Activated T-cell treated with anti-CD3 and anti-CD28 coated beads, Interleukin-2, amount 50 U/mL, for 72 hours (primary cell): Measurements from ENCODE around the gene LPP. TPM values are rescaled to one million over a fixed set of nuclear protein-coding genes. Genes with fewer than 3 reads are reported as not detected.
A peak's percentile ranks its signal among the peaks of the same experiment; 100 is the strongest.

Source experiments
- ATAC-seq, 2 donors: fragments of 150-1000 bp; cut with Tn5 transposase; replicated peaks in 1 of 2; 2 replicates each; pipeline ENCODE4 v1.10.0; 2021; ENCODE audit warnings: moderate library complexity in 2 of 2, mild to moderate bottlenecking in 1 of 2
- DNase-seq, 2 donors: peaks; one replicate each; pipeline ENCODE4 v3.0.0; 2021 to 2022; ENCODE audit warnings: mixed read lengths in 1 of 2
- H3K27ac Mint-ChIP-seq: one replicate; pipeline ENCODE4 v1.8.0; 2022; ENCODE audit warnings: mild to moderate bottlenecking, moderate library complexity, mixed read lengths
- H3K27me3 Mint-ChIP-seq: one replicate; pipeline ENCODE4 v1.8.0; 2022; ENCODE audit warnings: low read depth, mixed read lengths
- H3K36me3 Mint-ChIP-seq, 2 donors: one replicate each; pipeline ENCODE4 v1.8.0; 2022; ENCODE audit warnings: mixed read lengths in 2 of 2, mild to moderate bottlenecking in 1 of 2; ENCODE audit not compliant: insufficient read depth in 2 of 2
- H3K4me1 Mint-ChIP-seq: one replicate; pipeline ENCODE4 v1.8.0; 2022; ENCODE audit warnings: low read depth, mixed read lengths
- H3K4me3 Mint-ChIP-seq, 2 donors: one replicate each; pipeline ENCODE4 v1.8.0; 2022; ENCODE audit warnings: mild to moderate bottlenecking in 2 of 2, mixed read lengths in 2 of 2, moderate library complexity in 2 of 2
- H3K9me3 Mint-ChIP-seq, 2 donors: one replicate each; pipeline ENCODE4 v1.8.0; 2022; ENCODE audit warnings: mixed read lengths in 2 of 2
- total RNA-seq, 2 donors: library from RNA; stranded (reverse); gene quantifications; one replicate each; pipeline ENCODE4 v1.2.3, GENCODE V29; 2022

The LPP gene
- total RNA-seq, 2 donors from 2014 or later: 50.4 to 67.7 TPM

- peaks cover 0 to 4% of the 10 kb centered on the region in 2 donors for H3K36me3 Mint-ChIP-seq
- H3K27me3 Mint-ChIP-seq: no peaks in the 10 kb centered on the region
- no peak overlapping the region for H3K27ac Mint-ChIP-seq
- peaks cover 0 to 5% of the 10 kb centered on the region in 2 donors for H3K9me3 Mint-ChIP-seq
- peaks cover 6% of the 10 kb centered on the region for H3K4me1 Mint-ChIP-seq
- DNase-seq: no peak
- no peak for ATAC-seq
- H3K4me3 Mint-ChIP-seq: no peak overlapping the region
Observed at GRCh38 chr3:188539631-188540194, 385.8 kb downstream of the LPP start.

GRCh38 chr3:188542196-188542595, 388.2 kb downstream of the LPP start:
- DNase-seq (no peak), ATAC-seq (no peak)
- H3K27me3 Mint-ChIP-seq: no peaks in the 10 kb centered on the region
- H3K9me3 Mint-ChIP-seq: peaks cover 0 to 5% of the 10 kb centered on the region in 2 donors
- peaks cover 6% of the 10 kb centered on the region for H3K4me1 Mint-ChIP-seq
- peak overlapping the region; percentile 33 for H3K27ac Mint-ChIP-seq
- peaks cover 0 to 4% of the 10 kb centered on the region in 2 donors for H3K36me3 Mint-ChIP-seq
- no peak overlapping the region for H3K4me3 Mint-ChIP-seq

- Mint-ChIP-seq H3K27me3 (no peaks in the 10 kb centered on the region), H3K9me3 (peaks cover 0 to 5% of the 10 kb centered on the region in 2 donors), H3K4me3 (no peak overlapping the region), H3K27ac (no peak overlapping the region), H3K4me1 (no peaks in the 10 kb centered on the region), H3K36me3 (peaks cover 0 to 4% of the 10 kb centered on the region in 2 donors)
- DNase-seq: no peak
- ATAC-seq: no peak
Observed at GRCh38 chr3:188544012-188544411, 390.1 kb downstream of the LPP start.

GRCh38 chr3:188546835-188547670, 393.1 kb downstream of the LPP start:
- DNase-seq: no peak
- Mint-ChIP-seq H3K4me1 (no peaks in the 10 kb centered on the region), H3K36me3 (peaks cover 0 to 4% of the 10 kb centered on the region in 2 donors), H3K9me3 (peaks cover 0 to 5% of the 10 kb centered on the region in 2 donors), H3K27me3 (no peaks in the 10 kb centered on the region), H3K4me3 (no peak overlapping the region), H3K27ac (no peak overlapping the region)
- ATAC-seq: no peak

GRCh38 chr3:188553569-188553968, 399.6 kb downstream of the LPP start:
- Mint-ChIP-seq H3K9me3 (no peaks in the 10 kb centered on the region), H3K27me3 (no peaks in the 10 kb centered on the region), H3K27ac (no peak overlapping the region), H3K4me3 (no peak overlapping the region), H3K36me3 (no peaks in the 10 kb centered on the region), H3K4me1 (peaks cover 5% of the 10 kb centered on the region)
- DNase-seq: peak; percentile 14 to 16
- ATAC-seq: peak; percentile 88 to 93

DNA sequence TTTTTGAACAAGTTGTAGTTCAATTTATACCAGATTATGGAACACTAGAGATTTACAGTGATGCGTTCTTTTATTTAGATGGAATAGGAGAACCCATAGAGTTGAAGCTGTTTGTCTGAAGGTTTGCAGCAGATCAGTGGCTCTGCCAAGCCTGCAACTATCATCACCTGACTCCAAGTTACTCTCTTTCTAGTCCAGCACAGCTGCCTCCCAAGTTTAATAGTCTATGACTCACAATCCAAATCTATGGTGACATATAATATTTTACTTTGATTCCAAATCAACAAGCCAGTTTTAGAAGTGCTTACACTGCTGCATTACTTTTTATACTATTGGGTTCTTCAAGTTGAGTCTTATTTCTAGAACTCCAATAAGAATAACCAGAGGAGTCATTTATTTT, 400.4 kb downstream of the LPP start:
- DNase-seq (no peak), ATAC-seq (no peak)
- Mint-ChIP-seq H3K36me3 (no peaks in the 10 kb centered on the region), H3K9me3 (no peaks in the 10 kb centered on the region), H3K4me3 (no peak overlapping the region), H3K4me1 (peaks cover 10% of the 10 kb centered on the region), H3K27me3 (no peaks in the 10 kb centered on the region), H3K27ac (no peak overlapping the region)

- Mint-ChIP-seq H3K4me1 (peaks cover 19% of the 10 kb centered on the region), H3K36me3 (no peaks in the 10 kb centered on the region), H3K9me3 (no peaks in the 10 kb centered on the region), H3K27ac (no peak overlapping the region), H3K4me3 (no peak overlapping the region), H3K27me3 (no peaks in the 10 kb centered on the region)
- no peak for DNase-seq
- ATAC-seq: no peak
Observed at GRCh38 chr3:188557235-188557634, 403.3 kb downstream of the LPP start.

DNA sequence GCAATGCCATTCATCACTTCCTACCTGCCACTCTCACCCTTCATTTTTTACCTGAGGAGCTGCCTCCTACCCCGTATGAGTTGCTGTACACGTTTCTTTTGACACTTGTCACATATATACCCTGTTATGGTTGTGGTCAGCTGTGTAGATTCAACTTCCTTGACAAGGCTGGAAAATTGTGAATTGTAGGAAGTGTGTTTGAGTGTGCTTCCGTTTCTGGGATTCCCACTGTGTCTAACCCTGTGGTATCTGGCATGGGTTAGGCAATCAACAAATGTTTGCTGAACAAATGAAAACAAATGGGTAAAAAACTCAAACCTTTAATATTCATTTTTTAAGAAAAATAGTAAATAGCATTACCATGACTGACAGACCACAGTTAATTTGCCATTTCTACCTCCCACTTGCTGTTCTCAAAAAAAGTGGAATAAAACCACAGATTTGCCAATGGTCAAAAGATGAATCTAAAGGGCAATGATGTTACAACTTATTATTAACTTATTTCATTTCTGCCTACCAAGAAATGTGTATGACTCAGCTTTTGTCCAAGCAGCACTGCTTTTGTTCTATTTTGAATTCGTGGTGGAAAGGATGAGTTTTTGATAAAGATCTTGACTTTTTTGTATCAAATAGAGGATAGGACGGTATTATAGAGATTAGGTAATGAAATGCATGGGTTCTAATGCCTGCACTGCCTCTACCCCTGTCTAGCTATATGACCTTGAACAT, 404.6 kb downstream of the LPP start:
- H3K4me3 Mint-ChIP-seq: no peak overlapping the region
- H3K36me3 Mint-ChIP-seq: no peaks in the 10 kb centered on the region
- no peak overlapping the region for H3K27ac Mint-ChIP-seq
- H3K27me3 Mint-ChIP-seq: no peaks in the 10 kb centered on the region
- no peak for DNase-seq
- no peaks in the 10 kb centered on the region for H3K9me3 Mint-ChIP-seq
- H3K4me1 Mint-ChIP-seq: peaks cover 22% of the 10 kb centered on the region
- ATAC-seq: no peak

DNA sequence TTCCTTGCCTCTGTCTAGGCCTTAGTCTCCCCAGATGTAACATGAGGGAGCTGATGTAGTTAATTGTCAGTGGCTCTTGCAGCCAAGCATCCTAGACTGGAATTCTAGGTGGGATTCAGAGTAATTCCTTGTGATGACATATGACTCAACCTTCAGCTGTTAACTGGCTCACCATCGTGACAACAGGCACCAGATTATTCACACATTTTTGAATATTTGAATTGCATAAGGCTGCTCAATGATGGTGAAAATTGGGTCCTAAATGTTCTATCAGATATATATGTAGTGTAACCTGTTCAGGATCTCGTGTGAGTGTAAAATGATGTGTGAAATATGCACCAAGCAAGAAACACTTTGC, 405.1 kb downstream of the LPP start:
- no peaks in the 10 kb centered on the region for H3K9me3 Mint-ChIP-seq
- no peaks in the 10 kb centered on the region for H3K36me3 Mint-ChIP-seq
- H3K27me3 Mint-ChIP-seq: no peaks in the 10 kb centered on the region
- no peak overlapping the region for H3K27ac Mint-ChIP-seq
- no peak overlapping the region for H3K4me3 Mint-ChIP-seq
- ATAC-seq: no peak
- peaks cover 22% of the 10 kb centered on the region for H3K4me1 Mint-ChIP-seq
- no peak for DNase-seq

DNA sequence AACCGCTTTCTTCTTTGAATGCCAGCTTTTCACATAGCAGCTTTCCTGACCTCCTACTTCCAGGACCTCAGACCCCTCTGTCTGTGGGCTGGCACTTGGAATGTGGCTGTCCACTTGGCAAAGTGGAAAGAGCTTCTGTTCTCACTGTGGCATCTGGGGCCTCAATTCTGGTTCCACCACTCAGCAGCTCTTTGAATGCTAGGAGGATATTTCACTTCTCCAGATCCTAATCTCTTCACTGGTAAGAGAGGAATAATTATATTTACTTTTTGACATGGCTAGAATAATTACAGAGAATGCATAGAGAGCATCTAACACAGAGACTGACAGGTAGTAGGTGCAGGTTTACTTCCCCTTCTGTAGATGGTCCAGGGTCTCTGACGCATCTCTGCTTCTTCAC, 405.9 kb downstream of the LPP start:
- DNase-seq: no peak
- no peak overlapping the region for H3K27ac Mint-ChIP-seq
- no peaks in the 10 kb centered on the region for H3K9me3 Mint-ChIP-seq
- no peak for ATAC-seq
- H3K27me3 Mint-ChIP-seq: no peaks in the 10 kb centered on the region
- no peaks in the 10 kb centered on the region for H3K36me3 Mint-ChIP-seq
- no peak overlapping the region for H3K4me3 Mint-ChIP-seq
- H3K4me1 Mint-ChIP-seq: peaks cover 22% of the 10 kb centered on the region

DNA sequence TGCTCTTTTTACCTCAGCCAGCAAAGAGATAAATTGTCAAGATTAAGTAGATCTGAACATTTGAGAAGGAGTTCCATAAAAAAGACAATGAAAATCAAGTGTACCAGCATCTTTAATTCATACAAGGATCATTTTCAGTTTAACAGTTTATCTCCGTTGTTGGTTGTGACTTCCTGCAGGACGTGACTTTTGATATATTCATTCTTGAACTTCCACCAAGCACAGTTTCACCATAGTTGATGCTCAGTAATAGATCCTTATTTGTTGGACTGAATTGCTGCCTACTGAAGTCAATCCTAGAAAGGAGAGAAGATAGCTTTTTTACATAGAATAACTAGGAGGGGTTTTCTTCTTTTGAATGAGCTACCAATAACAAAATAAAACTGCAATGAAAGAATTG, 408.2 kb downstream of the LPP start:
- H3K4me1 Mint-ChIP-seq: peaks cover 22% of the 10 kb centered on the region
- H3K9me3 Mint-ChIP-seq: no peaks in the 10 kb centered on the region
- ATAC-seq (no peak), DNase-seq (no peak)
- no peaks in the 10 kb centered on the region for H3K36me3 Mint-ChIP-seq
- no peaks in the 10 kb centered on the region for H3K27me3 Mint-ChIP-seq
- H3K4me3 Mint-ChIP-seq: peak overlapping the region in 1 of 2 donors; percentile 1
- no peak overlapping the region for H3K27ac Mint-ChIP-seq

DNA sequence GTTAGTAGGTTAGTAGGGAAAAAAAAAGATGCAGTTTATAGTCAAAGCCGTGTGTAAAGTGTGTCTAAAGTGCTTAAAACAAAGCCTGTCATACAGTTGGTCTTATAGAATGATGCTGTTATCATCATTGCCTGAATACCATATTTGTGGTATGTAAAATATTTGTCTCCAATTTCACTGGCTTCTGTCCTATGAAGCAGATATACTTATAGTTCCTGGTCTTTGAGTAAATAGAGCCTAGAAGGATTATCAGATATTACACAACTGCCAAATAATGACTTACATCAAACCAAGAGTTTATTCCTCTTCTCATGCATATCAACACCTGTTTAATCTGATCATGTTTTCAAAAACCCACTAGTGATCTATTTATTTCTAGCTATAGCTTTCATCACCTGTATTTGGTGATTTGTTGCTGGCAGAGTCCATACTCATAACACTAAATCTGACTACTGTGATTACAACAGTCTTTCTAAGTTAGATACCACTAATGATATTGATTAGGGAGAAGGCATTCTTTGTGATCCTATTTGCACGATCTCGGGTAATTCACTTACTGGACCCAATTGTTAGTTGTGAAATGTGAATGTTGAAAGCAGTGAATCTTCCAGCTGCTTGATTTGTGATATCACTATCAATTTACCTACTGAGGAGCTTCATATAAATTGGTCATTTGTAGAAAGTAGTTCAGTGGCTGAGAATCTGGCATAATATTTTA, 413.7 kb downstream of the LPP start:
- ATAC-seq (no peak), DNase-seq (no peak)
- peaks cover 9% of the 10 kb centered on the region for H3K4me1 Mint-ChIP-seq
- H3K36me3 Mint-ChIP-seq: peaks cover 0 to 2% of the 10 kb centered on the region in 2 donors
- no peak overlapping the region for H3K27ac Mint-ChIP-seq
- no peaks in the 10 kb centered on the region for H3K9me3 Mint-ChIP-seq
- no peaks in the 10 kb centered on the region for H3K27me3 Mint-ChIP-seq
- no peak overlapping the region for H3K4me3 Mint-ChIP-seq

DNA sequence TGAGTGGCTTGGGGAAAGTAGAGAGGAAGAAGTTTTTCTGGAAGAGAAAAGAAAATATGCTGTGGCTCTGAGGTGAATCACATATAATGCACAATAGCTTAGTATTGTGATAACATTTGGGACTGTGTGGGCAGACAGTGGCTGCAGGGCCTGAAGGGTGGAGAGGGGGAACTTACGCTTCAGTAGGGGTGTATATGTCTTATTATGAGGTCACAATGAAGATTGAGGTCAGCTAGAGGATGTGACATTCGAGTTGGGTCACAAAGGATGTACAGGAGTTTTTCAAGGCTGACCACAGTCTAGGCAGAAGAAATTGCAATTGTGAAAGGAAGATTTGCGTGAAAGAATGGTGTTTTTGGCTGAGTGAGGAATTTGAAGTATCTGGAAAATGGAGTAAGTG, 414.8 kb downstream of the LPP start:
- Mint-ChIP-seq H3K4me1 (peaks cover 9% of the 10 kb centered on the region), H3K9me3 (no peaks in the 10 kb centered on the region), H3K27ac (no peak overlapping the region), H3K27me3 (no peaks in the 10 kb centered on the region), H3K36me3 (peaks cover 0 to 2% of the 10 kb centered on the region in 2 donors), H3K4me3 (no peak overlapping the region)
- DNase-seq (no peak), ATAC-seq (peak in 1 of 2 donors; percentile 49)
